GM19043 (cell line): ENCODE results near the gene APP.

Experiments used
- ATAC-seq: cut with Tn5 transposase; IDR thresholded peaks from one replicate; pipeline ENCODE4 v1.9.1; 2021; ENCODE audit warnings: low read depth; ENCODE audit not compliant: unreplicated experiment

APP gene

DNA sequence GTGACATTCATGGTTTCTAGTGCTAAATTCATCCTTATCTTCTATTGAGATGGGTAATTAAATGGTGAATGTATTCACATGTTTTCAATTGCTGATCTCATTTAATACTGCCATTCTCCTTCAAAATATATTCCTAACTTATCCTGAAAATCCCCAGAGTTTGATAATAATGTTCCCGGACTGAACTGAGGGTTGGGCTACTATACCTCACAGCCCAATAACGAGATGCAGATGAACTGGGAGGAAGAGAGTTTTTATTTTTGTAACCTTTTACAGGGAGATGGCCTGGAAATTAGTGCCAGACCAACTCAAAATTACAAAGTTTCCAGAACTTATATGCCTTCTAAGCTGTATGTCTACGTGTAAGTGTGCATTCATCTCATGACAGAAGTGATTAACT lies 210.8 kb downstream of the APP start:
- no peak for ATAC-seq

DNA sequence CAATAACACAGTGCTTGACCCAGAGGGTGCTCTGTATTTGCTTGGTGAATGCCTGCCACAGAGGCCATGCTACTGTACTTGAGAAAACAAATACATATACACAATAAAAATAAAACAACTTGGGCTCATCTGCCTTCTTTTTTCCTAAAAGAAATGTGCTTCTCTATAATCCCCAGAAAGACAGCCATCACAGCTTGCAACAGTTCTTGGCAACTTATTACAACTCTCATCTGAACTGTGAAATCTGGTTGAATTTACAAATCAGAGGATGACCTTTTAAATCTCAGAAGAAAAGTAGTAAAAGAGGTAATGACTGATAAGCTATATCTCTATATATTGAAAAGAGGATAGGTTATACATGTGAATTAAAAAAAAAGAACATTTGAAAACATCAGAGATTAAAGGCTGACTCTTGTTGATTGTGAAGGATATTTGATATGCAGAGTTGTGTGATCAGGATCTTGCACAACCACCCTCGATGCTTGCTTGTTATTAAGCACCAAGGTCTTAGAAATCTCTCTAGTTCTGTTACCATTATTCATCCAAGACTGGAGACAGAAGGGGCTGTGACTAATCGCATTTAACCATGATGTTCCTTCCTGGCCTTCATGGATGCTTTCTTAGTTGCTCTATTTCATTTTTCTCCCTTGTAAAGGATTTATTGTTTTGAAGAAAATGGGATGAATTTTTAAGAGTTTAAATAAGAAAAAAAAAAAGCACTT lies 213.4 kb downstream of the APP start:
- ATAC-seq = no peak

DNA sequence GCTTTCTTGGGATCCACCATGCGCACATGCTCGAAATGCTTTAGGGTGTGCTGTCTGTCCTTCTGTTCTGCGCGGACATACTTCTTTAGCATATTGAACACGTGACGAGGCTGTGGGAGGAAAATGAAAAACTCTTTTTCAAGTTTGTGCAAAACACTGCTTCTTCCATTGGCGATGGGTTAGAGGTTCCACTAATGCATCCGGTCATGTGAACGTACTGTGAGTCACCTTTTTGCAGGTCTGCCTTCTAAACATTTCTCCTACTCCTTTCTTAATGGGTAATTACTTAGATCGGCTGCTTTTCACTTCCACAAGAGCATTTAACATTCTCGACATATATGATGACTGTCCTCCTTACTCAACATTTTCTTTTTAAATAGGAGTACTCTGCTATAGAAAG lies 214.9 kb downstream of the APP start:
- ATAC-seq = no peak

DNA sequence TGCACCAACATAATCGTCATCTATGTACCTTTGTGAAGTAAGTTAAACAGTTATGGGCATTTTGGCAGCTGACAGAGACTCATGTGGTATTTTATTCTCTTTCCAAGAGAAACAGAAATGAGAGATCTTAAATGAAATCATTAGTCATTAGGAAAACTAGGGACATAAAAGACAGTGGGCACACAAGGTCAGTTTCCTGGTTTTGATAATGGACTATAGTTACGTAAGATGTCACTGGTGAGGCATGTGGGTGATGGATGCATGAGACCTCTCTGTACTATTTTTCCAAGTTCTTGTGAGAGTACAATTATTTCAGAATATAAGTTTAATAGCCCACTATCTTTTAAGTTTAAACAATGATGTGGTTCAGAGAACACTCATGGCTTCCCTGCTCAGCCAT lies 216.9 kb downstream of the APP start:
- no peak for ATAC-seq

DNA sequence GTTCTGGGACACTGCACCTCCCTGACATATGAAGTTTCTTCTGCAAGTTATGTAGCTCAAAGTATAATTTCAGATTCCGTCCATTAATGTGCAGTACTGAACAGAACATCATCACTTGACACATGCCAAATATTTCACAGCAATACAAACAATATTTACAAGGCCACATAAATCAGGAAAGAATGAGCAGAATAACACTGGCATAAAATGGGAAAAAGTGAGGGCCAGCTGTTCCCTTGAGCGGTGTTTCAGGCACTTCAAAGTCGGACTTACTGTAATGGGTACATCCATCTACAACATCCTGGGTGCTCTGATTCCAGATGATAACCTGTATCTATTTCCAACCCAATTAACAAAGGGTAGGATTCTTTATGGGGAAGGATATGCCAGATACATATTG lies 217.4 kb downstream of the APP start:
- ATAC-seq = no peak

DNA sequence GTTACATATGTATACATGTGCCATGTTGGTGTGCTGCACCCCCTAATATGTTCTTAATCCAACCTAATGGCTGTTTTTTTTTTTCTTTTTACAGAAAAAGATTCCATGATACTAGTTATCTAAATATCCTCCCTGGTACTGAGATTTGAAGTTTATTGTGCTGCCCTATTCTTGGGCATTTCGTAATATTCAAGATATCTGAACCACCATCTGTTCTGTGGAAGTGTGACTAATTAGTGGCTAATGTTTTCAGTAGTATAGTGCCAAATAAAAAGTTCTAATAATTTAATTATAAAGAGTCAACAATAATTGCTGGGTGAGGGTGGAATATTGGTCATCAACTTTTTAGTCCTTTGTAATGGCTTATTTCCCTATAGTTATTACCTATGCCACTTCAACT lies 218.3 kb downstream of the APP start:
- ATAC-seq = no peak

DNA sequence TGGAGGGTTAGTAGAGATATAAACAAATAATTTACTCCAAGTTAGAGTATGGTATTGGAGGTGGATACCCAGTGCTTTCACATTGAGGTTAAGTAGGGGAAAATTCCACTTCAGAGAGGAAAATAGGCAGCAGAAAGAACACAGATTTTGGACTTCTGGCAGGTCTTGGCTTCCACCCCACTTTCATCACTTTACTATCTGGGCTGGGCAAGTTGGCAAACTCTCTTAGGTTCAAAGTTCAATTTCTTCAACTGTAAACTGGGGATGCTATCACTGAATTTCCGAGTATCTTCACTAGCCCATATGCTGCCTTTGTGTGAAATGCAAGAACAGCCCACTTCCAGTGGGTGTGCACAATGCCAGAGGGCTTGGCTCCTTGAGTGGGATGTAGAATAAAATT lies 220.9 kb downstream of the APP start:
- no peak for ATAC-seq

DNA sequence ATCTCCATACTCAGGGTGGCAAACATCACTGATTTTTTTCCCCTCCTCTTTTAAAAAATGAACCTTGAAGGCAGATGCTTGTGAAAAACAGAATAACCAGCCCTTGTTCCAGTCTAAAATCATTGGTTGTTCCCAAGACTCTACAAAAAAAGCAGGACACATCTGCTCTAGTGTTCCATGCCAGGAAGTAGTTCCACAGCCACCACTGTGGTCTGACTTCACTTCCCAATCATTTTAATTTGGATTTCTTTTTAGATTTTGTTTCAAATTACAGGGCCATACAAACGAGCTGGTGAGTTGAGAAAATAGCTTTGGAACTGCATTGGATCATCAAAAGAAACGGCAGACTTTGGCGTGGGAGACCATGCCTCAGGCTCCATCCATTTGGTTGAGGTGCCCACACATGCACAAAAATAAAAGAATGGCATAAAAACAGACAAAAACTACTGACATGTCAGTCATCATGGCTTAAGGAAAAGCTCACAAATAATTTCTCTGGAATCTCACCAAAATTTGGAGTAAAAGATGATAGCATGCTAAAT lies 225.8 kb downstream of the APP start:
- ATAC-seq = no peak

DNA sequence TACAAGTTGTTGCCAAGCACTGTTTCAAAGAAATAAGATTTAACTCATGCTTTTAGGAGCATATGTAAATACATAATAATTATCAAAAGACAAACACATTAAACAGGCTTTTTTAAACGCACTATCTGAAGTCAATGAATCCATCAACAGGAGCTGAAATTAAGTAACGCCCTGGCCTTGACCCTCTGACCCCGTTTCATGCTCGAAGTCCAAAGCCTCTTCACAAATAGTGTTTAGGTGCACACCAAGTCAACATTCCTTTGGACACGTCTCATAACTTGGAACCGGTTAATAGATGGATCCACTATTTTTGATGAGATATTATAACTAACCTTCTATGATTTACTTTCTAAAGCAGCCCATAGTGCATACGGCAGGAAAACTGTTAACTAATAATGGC lies 226.5 kb downstream of the APP start:
- no peak for ATAC-seq

DNA sequence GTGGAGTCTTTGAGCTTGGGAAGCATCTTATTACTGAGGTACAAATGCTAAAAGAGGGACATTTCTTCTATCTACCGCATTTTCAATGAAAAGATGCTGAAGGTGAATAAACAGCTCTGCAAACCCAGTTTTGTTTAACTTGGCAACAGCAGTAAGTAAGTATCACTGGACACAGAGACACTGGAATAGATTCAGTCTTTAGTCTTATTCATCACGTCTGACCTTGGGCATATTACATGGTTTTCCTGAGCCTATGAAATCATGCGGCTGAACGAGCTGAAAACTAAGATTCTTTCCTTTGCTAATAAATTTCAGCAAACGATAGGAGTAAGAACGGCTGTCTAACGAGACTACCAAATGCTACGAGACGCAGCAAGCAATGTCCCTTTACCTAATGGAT lies 228.4 kb downstream of the APP start:
- ATAC-seq = no peak

DNA sequence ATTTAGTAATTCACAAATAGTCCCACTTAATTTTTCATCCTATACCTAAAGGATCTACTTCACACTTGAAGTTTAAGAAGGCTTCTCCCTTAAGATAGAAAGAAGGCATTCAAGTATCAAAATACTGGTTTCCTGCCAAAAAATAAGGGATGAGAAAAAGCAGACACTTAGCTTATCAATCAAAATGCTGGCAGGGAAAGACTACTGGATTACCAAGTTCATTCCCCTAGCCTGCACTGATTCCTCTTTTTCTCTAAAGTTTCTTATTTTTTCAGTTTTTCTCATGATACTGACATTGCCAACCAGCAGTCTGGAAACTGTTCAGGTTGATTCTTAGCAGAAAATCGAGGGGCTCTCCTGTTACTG lies 231.2 kb downstream of the APP start:
- no peak for ATAC-seq

DNA sequence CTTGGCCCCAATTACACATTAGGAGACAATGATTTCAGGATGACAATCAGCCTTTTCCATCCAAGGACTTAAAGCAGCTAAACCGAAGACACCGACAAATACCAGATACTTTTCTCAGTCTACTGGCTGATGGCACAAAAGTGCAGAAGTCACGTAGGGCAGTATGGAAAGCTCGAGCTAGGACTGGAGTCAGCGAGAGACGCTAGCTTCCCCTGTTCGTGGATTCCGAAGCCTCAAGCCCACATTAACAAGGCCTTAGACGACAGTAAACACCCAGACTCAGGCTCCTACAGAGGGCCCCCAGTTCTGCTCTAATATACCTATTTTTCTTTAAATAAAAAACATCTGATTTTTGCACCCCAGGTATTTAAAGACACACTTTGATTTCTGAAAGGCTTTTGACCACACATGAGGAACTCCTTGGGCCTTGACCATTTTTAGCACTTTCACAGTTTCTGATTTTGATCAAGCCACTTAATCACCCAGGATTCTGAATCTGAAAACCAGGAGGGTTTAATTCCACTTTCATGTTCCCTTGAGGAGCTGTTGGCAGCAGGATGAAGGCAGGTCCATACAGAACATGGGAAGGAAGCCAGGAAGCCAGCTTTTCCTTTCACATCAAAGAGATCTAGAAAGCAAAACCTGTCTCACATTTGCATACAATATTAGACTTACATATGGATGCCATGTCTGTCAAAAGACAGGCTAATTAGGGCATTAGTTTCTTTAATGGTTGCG lies 231.7 kb downstream of the APP start:
- no peak for ATAC-seq

DNA sequence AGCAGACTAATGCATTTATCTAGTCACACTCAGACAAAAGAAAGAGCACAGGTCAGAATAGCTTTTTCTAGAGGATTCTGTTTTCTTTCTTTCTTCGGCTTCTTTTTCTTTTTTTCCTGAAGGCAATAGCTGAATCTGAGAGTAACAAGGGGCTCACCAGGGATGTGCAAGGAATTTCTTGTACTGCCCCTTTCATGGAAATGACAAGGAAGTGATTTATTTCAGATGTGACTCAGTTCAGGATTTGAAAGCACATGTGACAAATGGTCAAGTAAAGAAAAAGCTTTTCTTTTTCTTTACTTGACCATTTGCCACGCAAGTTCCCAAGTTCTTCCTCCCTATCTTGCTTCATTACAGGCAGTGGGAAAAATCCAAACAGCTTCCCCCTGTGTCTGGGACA lies 233.8 kb downstream of the APP start:
- no peak for ATAC-seq

DNA sequence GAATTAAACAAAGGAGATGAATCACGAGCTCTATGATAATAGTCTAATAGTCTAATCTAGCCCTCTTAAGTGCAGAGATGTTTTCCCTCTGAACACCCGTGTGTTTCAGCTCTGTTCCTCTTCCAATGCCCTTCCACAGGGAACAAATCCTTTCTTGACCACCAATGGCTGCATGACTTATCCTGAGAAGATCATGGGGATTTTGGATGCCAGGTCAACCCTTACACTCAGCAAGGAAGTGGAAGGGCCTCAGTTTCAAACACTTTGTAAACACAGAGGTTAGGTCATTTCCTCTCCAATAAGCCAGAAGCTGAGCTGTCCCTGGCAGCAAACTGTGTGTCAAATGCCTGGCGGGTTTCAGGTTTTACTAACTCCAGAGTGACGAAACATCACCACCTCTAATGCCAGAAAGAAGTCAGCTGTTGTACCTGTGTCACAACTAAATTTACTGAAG lies 235.8 kb downstream of the APP start:
- ATAC-seq = no peak

DNA sequence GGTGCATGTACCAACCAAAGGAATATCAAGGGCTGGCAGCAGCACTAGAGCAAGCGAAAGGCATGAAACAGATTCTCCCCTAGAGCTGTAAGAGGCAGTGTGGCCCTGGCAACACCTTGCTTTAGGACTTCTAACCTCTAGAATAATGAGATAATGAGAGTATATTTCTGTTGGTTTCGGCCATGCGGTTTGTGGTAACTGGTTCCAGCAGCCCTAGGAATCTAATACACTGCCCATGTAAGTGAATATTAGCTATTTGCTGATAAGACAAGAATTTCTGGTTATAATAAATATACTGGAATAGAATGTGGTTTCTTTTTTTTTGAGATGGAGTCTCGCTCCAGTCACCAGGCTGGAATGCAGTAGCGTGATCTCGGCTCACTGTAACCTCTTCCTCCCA lies 236.4 kb downstream of the APP start:
- ATAC-seq = no peak

DNA sequence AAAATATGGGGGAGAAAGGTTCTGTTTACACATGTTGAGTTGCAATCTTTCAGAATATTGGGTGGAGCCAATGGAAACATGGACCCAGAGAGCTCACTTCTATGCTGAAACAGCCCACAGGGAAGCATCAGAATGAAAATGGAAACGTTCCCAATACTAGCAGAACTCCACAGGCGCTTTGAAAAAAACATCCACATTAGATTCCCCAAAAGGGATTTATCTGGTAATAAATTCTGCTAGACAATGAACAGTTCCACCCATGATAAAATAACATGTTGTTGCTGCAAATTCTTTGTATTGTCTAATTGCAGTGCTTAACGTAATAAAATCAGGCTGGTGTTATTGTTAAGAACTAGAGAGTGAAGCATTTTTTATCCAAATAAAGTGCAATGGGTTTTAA lies 238.8 kb downstream of the APP start:
- no peak for ATAC-seq

DNA sequence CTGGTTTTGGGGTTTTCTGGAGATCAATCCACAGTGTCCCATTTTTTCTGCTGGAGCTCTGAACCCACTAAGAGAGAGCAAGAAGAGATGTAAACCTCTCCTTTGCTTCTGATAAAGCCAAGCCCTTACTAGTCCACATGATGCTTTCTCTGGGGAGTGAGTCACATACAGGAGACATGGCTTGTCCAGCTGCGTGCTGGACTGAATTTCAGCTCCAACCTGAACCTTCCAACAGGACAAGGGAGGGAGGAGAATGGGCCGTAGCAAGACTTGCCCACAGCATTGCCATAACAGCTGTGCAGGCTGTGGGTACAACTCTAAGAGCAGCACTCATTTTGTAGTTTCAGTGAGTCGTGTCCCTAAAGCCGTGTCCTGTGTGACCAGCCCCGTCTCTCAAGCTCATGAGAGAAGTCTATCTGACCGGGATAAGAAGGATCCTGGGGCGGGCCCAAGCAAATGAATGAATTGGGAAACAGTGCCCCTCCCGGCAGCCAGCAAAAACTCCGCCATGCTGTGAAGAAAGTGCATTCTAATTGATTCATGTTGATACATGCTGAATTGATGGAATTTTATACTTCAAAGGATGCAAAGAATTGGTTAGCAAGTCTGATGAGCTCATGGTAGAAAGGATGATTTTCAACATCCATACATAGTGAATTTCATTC lies 240.6 kb downstream of the APP start:
- no peak for ATAC-seq

DNA sequence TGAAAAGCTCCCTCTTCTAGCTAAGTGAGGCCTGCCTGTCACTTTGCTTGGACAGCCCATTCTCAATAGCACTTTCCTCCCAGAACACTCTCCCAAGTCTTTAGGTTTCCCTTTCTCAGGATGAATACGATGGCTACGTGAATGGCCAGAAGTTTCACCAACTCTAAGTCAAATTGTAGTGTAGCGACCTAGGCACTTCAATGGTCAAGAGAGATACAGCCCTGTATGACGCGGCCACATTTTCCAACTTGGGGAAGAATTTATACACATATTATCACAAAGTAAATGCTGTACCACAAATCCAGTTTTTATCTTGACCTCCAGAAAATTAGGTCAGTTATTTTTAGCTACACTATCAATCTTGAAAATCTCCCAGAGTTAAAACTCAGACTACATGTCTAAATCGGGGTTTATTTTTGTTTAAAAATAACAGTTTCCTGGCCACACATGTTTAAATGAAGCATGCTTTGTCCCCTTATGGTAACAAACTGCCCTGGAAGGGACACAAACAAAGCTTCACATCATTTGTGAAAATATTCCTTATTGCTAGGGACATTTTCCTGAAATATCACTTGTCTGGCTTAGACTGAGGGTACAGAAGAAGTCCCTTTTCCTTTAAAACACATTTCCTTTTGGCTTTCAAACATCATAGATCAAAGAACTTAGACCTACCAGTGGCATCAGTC lies 243.2 kb downstream of the APP start:
- ATAC-seq = no peak

DNA sequence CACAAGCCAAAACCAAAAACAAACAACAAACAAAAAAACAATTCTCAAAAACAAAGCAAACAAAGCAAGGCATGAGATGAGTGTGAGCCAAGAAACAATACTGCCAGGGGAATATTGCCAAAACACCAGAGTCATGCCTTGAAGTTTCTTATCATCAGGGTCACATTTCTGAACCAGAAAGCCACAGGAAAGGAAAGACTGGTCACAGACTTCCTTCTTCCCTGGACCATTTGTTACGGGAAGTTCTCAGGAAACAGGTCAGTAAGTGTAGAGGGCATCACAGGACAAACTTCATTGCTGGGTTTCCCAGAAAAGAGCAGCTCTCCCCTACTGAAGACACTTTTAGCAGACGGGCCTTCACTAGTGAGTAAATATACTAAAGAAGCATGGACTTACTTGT lies 244.6 kb downstream of the APP start:
- ATAC-seq = no peak

DNA sequence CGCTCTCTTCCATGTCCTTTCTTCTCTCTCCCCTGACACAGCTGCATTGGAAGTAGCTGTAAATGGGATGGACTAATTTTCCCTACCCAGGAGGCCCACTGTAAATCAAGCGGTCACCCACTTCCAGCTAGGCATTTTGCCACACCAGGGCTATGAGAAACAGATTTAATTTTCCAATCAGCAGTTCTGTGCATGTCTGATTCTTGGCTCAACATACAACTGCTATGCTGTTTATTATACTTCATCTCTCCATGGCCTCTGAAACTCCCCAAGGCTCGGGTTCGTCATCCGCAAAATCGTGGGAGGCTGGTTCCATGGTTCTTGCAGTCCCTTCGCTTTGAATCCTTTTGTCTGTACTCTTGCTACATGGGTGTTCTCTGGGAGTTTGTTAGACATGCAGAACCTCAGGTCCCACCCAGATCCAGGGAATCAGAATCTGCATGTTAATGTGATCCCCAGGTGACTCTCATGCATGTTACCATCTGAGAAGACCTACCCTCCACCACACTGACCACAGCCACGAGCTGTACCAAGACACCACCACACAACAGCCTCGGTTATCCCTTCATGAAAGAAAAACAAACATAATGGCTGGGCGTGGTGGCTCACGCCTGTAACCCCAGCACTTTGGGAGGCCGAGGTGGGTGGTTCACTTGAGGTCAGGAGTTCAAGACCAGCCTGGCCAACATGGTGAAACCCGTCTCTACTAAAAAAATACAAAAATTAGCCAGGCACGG lies 245.3 kb downstream of the APP start:
- ATAC-seq = no peak
